Panc1 (cell line): ENCODE data around the gene TAGLN2. TPM values are rescaled to one million over a fixed set of nuclear protein-coding genes. Genes with fewer than 3 reads are reported as not detected.

Source experiments
- ATAC-seq: fragments of 200-7000 bp; cut with Tn5 transposase; 2 replicates; pipeline ENCODE4 v1.9.1; 2020; ENCODE audit warnings: mild to moderate bottlenecking, moderate library complexity
- BruUV-seq: library from RNA; stranded (reverse); fragments of 400-500 nt; replicated peaks from 2 replicates; lab custom pipeline; 2021; lab: Mats Ljungman, UMichigan
- CTCF ChIA-PET: fragments of 300-600 bp; sonication (Branson Sonifier 250); formaldehyde crosslinking; loops from one replicate; lab custom pipeline; 2022; ENCODE audit warnings: antibody characterized with exemption; lab: Charles Lee
- POLR2A ChIA-PET: fragments of 300-600 bp; sonication (Branson Sonifier 250); formaldehyde crosslinking; loops from one replicate; lab custom pipeline; 2022; ENCODE audit warnings: antibody characterized with exemption; lab: Charles Lee
- DNase-seq: peaks from one replicate; pipeline ENCODE4 v3.0.0-alpha.2; 2010; ENCODE audit warnings: low read depth, low spot score
- H3K27ac ChIP-seq: 2 replicates; pipeline ENCODE4 v1.5.1; 2011; ENCODE audit warnings: mild to moderate bottlenecking, low read length, inconsistent platforms
- H3K27me3 ChIP-seq: fragments of 200-500 bp; sonication (Bioruptor generic); 2 replicates; pipeline ENCODE4 v1.6.0; 2014; ENCODE audit warnings: low read length, inconsistent platforms; ENCODE audit not compliant: control insufficient read depth, insufficient read depth
- H3K36me3 ChIP-seq: fragments of 200-500 bp; sonication (Bioruptor generic); 2 replicates; pipeline ENCODE4 v1.5.1; 2014; ENCODE audit warnings: inconsistent platforms, mild to moderate bottlenecking, low read length, moderate library complexity; ENCODE audit not compliant: control insufficient read depth, insufficient read depth
- H3K4me1 ChIP-seq: 2 replicates; pipeline ENCODE4 v1.5.1; 2011; ENCODE audit warnings: inconsistent platforms, mild to moderate bottlenecking, low read length, moderate library complexity; ENCODE audit not compliant: control insufficient read depth, insufficient read depth
- H3K4me3 ChIP-seq, 2 experiments: 2 replicates each; pipeline ENCODE4 v1.5.1; 2011 to 2012; ENCODE audit warnings: low read depth in 2 of 2, low read length in 2 of 2, mild to moderate bottlenecking in 2 of 2, inconsistent platforms in 1 of 2, moderate library complexity in 1 of 2
- H3K9me3 ChIP-seq: fragments of 200-500 bp; sonication (Bioruptor generic); 2 replicates; pipeline ENCODE4 v1.5.1; 2014; ENCODE audit warnings: low read depth, mild to moderate bottlenecking, inconsistent platforms, low read length, moderate library complexity; ENCODE audit not compliant: control insufficient read depth, insufficient read depth
- POLR2AphosphoS5 ChIP-seq: IDR thresholded peaks from 2 replicates; pipeline ENCODE4 v1.6.1; 2012; ENCODE audit warnings: mild to moderate bottlenecking, low read depth, low read length, moderate library complexity
- REST ChIP-seq, 2 experiments: IDR thresholded peaks; 2 replicates each; pipeline ENCODE4 v1.6.1; 2011 to 2012; ENCODE audit warnings: low read depth in 2 of 2, control low read depth in 1 of 2, low read length in 1 of 2, mild to moderate bottlenecking in 1 of 2, moderate library complexity in 1 of 2; ENCODE audit not compliant: insufficient read depth in 1 of 2
- SIN3A ChIP-seq: IDR thresholded peaks from 2 replicates; pipeline ENCODE4 v1.6.1; 2012; ENCODE audit warnings: low read depth, mild to moderate bottlenecking, low read length, moderate library complexity, borderline replicate concordance; ENCODE audit not compliant: insufficient read depth
- TCF7L2 ChIP-seq: IDR thresholded peaks from 2 replicates; pipeline ENCODE4 v1.6.1; 2011; ENCODE audit warnings: mild to moderate bottlenecking, low read depth, low read length, inconsistent platforms
- in situ Hi-C: cut with HindIII; loops from 2 replicates; pipeline ENCODE4 v1.10.0; 2016; ENCODE audit warnings: low sequenced_read_pairs, low pct_unique_long_range_greater_than_20kb
- intact Hi-C: fragments of 100-400 bp; cut with micrococcal nuclease; formaldehyde crosslinking; loops from one replicate; pipeline ENCODE4 v1.10.0; 2022; ENCODE audit not compliant: unreplicated experiment
- total RNA-seq: library from RNA; stranded (reverse); gene quantifications from one replicate; pipeline ENCODE4 v1.2.1, GENCODE V29; 2021; ENCODE audit not compliant: unreplicated experiment
- TF ChIP-seq, protein P1 (sequence below): fragments of 450-650 bp; IDR thresholded peaks from 2 replicates; pipeline ENCODE4 v1.5.1; 2017; ENCODE audit warnings: mild to moderate bottlenecking

TAGLN2 gene
- total RNA-seq, 1 experiment from 2014 or later, result 474 TPM

- DNase-seq (no peak), ATAC-seq (no peak)
- in situ Hi-C loops (no loop called here), intact Hi-C loops (no loop called here)
- H3K4me1 ChIP-seq, result peaks cover 60% of the 10 kb centered on the region
- H3K9me3 ChIP-seq, result no peaks in the 10 kb centered on the region
- no peaks in the 10 kb centered on the region for H3K27me3 ChIP-seq
- 0 out of 2 replicates have a peak, but pooled peaks cover 5% of the 10 kb centered on the region for H3K36me3 ChIP-seq
- H3K27ac ChIP-seq, result peak overlapping the region; percentile 87
- peak overlapping the region; percentile 81 to 96 for H3K4me3 ChIP-seq
- BruUV-seq, result no TSS peak
- ChIA-PET POLR2A (no interaction called here), CTCF (interaction anchor here (0.6 kb wide), 1 partner anchor 113 kb away, joined by 4 read pairs; no protein-coding TSS in a partner anchor)
- TF ChIP-seq, protein P1, sequence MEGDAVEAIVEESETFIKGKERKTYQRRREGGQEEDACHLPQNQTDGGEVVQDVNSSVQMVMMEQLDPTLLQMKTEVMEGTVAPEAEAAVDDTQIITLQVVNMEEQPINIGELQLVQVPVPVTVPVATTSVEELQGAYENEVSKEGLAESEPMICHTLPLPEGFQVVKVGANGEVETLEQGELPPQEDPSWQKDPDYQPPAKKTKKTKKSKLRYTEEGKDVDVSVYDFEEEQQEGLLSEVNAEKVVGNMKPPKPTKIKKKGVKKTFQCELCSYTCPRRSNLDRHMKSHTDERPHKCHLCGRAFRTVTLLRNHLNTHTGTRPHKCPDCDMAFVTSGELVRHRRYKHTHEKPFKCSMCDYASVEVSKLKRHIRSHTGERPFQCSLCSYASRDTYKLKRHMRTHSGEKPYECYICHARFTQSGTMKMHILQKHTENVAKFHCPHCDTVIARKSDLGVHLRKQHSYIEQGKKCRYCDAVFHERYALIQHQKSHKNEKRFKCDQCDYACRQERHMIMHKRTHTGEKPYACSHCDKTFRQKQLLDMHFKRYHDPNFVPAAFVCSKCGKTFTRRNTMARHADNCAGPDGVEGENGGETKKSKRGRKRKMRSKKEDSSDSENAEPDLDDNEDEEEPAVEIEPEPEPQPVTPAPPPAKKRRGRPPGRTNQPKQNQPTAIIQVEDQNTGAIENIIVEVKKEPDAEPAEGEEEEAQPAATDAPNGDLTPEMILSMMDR, result no peak
- TF ChIP-seq REST (IDR thresholded peaks at IDR 0.05; ENCODE audit: insufficient read depth in 1 of 2, low read depth in 2 of 2, low read length in 1 of 2) (no peak), TCF7L2 (no peak), POLR2AphosphoS5 (no peak), SIN3A (no peak)
Observed at GRCh38 chr1:159922511-159923202, 2.6 kb downstream of the TAGLN2 start.

DNA sequence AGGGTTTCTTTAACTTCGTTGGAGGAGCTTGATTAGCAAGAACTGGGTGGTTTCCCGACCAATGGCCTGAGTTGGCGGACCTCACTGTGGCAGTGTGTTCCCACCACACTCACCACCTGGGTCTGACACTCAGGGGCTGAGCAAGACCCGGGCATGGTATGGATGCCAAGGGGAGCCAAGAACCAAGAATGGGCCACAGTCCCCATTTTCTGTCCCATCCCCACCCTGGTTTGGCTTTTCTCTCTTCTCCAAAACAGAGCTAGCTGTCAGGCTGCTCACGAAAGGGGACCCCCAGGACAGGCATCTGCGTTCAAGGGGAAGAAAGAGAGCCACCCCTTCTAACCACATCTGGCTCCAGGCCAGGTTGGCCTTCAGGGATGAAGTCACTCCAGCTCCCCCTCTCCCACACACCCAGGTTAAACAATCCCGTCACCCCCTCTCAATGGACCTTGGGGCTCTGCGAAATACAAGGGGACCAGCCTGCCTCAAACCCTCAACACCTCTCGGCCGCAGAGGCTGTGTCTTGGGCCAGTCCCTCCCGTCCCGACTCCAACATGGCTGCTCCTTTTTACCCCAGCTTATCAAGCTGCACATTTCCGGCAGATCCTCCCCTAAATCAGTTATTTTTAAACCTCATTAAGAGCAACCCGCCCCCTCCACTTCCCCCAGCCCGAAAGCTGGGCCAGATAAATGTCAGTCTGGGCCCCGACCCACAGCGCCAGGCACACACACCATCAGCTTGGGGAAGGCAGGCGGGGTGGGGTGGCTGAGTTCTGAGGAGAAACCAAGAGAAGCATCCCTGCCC, 3.4 kb downstream of the TAGLN2 start:
- DNase-seq, result no peak
- no peaks in the 10 kb centered on the region for H3K9me3 ChIP-seq
- intact Hi-C loops, result no loop called here
- ATAC-seq, result no peak
- 0 out of 2 replicates have a peak, but pooled peaks cover 5% of the 10 kb centered on the region for H3K36me3 ChIP-seq
- peaks cover 66% of the 10 kb centered on the region for H3K4me1 ChIP-seq
- TF ChIP-seq TCF7L2 (no peak), POLR2AphosphoS5 (no peak), REST (IDR thresholded peaks at IDR 0.05; ENCODE audit: insufficient read depth in 1 of 2, low read depth in 2 of 2, low read length in 1 of 2) (no peak), SIN3A (no peak)
- TF ChIP-seq, protein P1, result no peak
- peak overlapping the region; percentile 81 to 96 for H3K4me3 ChIP-seq
- CTCF ChIA-PET, result interaction anchor here (0.6 kb wide), 1 partner anchor 114 kb away, joined by 4 read pairs; no protein-coding TSS in a partner anchor
- POLR2A ChIA-PET, result no interaction called here
- in situ Hi-C loops, result no loop called here
- peak overlapping the region; percentile 87 for H3K27ac ChIP-seq
- TSS peak; percentile 14 for BruUV-seq
- no peaks in the 10 kb centered on the region for H3K27me3 ChIP-seq
